DND-41 (cell line): ENCODE measurements around the gene GTSF1L.

Experiments used
- ATAC-seq: fragments of 200-7000 bp; cut with Tn5 transposase; 3 replicates; pipeline ENCODE4 v1.9.1; 2021; ENCODE audit warnings: low read depth; ENCODE audit not compliant: insufficient read depth
- DNase-seq: peaks from one replicate; pipeline ENCODE4 v3.0.0-alpha.2; 2020
- H2AFZ ChIP-seq: 2 replicates; pipeline ENCODE4 v1.6.0; 2012; ENCODE audit warnings: low read depth, low read length
- H3K27ac ChIP-seq: 2 replicates; pipeline ENCODE4 v1.5.1; 2012; ENCODE audit warnings: low read length, inconsistent platforms
- H3K27me3 ChIP-seq: fragments of 200-600 bp; sonication (generic); 2 replicates; pipeline ENCODE4 v1.6.0; 2012; ENCODE audit warnings: low read length, mild to moderate bottlenecking, inconsistent platforms; ENCODE audit not compliant: insufficient read depth, poor library complexity
- H3K36me3 ChIP-seq: 2 replicates; pipeline ENCODE4 v1.5.1; 2012; ENCODE audit warnings: low read length, inconsistent platforms; ENCODE audit not compliant: insufficient read depth
- H3K4me1 ChIP-seq: 2 replicates; pipeline ENCODE4 v1.5.1; 2012; ENCODE audit warnings: mild to moderate bottlenecking, low read length; ENCODE audit not compliant: insufficient read depth
- H3K4me2 ChIP-seq: 2 replicates; pipeline ENCODE4 v1.6.0; 2012; ENCODE audit warnings: mild to moderate bottlenecking, moderate library complexity, low read length, inconsistent platforms; ENCODE audit not compliant: insufficient read depth
- H3K4me3 ChIP-seq, 2 experiments: fragments of 200-600 bp in 1 of 2; shearing (Covaris generic) in 1 of 2; 2 replicates each; pipeline ENCODE4 v1.5.1; 2012 to 2016; ENCODE audit warnings: inconsistent platforms in 2 of 2, low read length in 2 of 2, mild to moderate bottlenecking in 2 of 2, low read depth in 1 of 2, moderate library complexity in 1 of 2
- H3K79me2 ChIP-seq: 2 replicates; pipeline ENCODE4 v1.6.0; 2012; ENCODE audit warnings: low read length, inconsistent platforms; ENCODE audit not compliant: insufficient read depth
- H3K9ac ChIP-seq: 2 replicates; pipeline ENCODE4 v1.6.0; 2012; ENCODE audit warnings: low read depth, mild to moderate bottlenecking, inconsistent platforms, low read length, moderate library complexity
- H3K9me3 ChIP-seq: 2 replicates; pipeline ENCODE4 v1.5.1; 2012; ENCODE audit warnings: low read length, moderate library complexity, mild to moderate bottlenecking, inconsistent platforms; ENCODE audit not compliant: insufficient read depth, severe bottlenecking
- H4K20me1 ChIP-seq: 2 replicates; pipeline ENCODE4 v1.6.0; 2012; ENCODE audit warnings: low read length; ENCODE audit not compliant: insufficient read depth
- CTCF ChIP-seq: IDR thresholded peaks from 2 replicates; pipeline ENCODE4 v1.5.1; 2012; ENCODE audit warnings: borderline replicate concordance, low read length, moderate library complexity, mild to moderate bottlenecking; ENCODE audit not compliant: poor library complexity, severe bottlenecking; ENCODE audit errors: extremely low read depth
- EZH2 ChIP-seq: IDR thresholded peaks from 3 replicates; pipeline ENCODE4 v1.6.1; 2012; ENCODE audit warnings: borderline replicate concordance, low read depth, mild to moderate bottlenecking, moderate library complexity, low read length, inconsistent platforms; ENCODE audit not compliant: severe bottlenecking

GTSF1L gene

GRCh38 chr20:43766385-43766784 is 39.6 kb upstream of the GTSF1L start:
- peaks cover 6% of the 10 kb centered on the region for H3K27me3 ChIP-seq
- no peak for DNase-seq
- no peaks in the 10 kb centered on the region for H4K20me1 ChIP-seq
- no peaks in the 10 kb centered on the region for H3K4me1 ChIP-seq
- H2AFZ ChIP-seq = no peak overlapping the region
- no peak overlapping the region for H3K4me2 ChIP-seq
- H3K9me3 ChIP-seq = no peaks in the 10 kb centered on the region
- H3K9ac ChIP-seq = no peak overlapping the region
- ATAC-seq = no peak
- TF ChIP-seq CTCF = no peak
- TF ChIP-seq EZH2 = no peak
- H3K4me3 ChIP-seq = no peak overlapping the region
- no peak overlapping the region for H3K27ac ChIP-seq
- H3K79me2 ChIP-seq = no peaks in the 10 kb centered on the region
- H3K36me3 ChIP-seq = no peaks in the 10 kb centered on the region

DNA sequence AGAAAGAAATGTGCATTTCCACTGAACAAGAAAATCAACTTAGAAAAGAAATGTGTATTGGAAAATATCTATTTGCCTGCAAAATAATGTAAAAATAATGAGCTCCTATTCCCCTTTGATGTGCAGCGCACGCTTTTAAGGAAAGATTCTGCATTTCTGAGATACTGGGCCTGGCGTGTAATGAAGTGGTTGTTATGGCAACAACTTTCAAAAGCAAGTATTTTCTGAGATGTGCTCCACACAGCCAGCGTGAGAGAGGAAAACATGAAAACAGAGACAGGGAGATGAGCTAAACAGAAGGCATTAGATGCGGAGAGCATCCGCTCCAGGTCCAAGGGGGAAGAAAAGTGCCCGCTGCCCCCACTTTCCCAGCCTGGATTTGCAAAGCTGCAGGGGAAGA is 39.1 kb upstream of the GTSF1L start:
- ATAC-seq (no peak), DNase-seq (no peak)
- H3K36me3 ChIP-seq = no peaks in the 10 kb centered on the region
- H4K20me1 ChIP-seq = no peaks in the 10 kb centered on the region
- no peak for TF ChIP-seq EZH2
- TF ChIP-seq CTCF = no peak
- H3K4me1 ChIP-seq = no peaks in the 10 kb centered on the region
- H3K4me3 ChIP-seq = no peak overlapping the region
- no peaks in the 10 kb centered on the region for H3K9me3 ChIP-seq
- no peak overlapping the region for H3K4me2 ChIP-seq
- no peaks in the 10 kb centered on the region for H3K79me2 ChIP-seq
- H3K9ac ChIP-seq = no peak overlapping the region
- H3K27me3 ChIP-seq = peaks cover 5% of the 10 kb centered on the region
- H3K27ac ChIP-seq = no peak overlapping the region
- H2AFZ ChIP-seq = no peak overlapping the region

DNA sequence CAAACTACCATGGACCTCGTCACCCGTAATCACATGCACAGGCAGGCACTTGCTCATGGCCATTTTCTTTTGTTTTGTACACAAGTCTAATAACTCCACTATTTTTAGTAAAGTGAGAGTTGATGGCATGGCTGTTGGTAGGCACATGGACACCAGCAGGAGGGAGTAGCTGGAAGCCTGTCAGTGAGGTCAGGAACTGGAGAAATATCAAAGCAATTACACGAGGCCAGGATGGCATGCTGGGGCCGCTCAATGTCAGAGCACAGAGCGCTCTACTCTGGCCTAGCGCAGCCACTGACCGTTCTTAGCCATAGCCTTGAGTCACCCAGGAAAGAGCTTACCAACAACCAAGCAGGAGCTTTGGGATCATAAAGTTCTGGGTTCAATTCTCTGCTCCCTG is 36.1 kb upstream of the GTSF1L start:
- no peak overlapping the region for H3K9ac ChIP-seq
- no peak overlapping the region for H2AFZ ChIP-seq
- H3K36me3 ChIP-seq = no peaks in the 10 kb centered on the region
- DNase-seq = no peak
- TF ChIP-seq EZH2 (no peak), CTCF (no peak)
- H3K9me3 ChIP-seq = no peaks in the 10 kb centered on the region
- no peaks in the 10 kb centered on the region for H4K20me1 ChIP-seq
- H3K27ac ChIP-seq = no peak overlapping the region
- ATAC-seq = no peak
- no peak overlapping the region for H3K4me2 ChIP-seq
- H3K79me2 ChIP-seq = no peaks in the 10 kb centered on the region
- peaks cover 8% of the 10 kb centered on the region for H3K27me3 ChIP-seq
- no peaks in the 10 kb centered on the region for H3K4me1 ChIP-seq
- H3K4me3 ChIP-seq = no peak overlapping the region
